GM12878 (cell line): ENCODE measurements around the gene KCNMB2. TPM values are rescaled to one million over a fixed set of nuclear protein-coding genes. Genes with fewer than 3 reads are reported as not detected.

Source experiments
- ATAC-seq: fragments of 200-7000 bp; cut with Tn5 transposase; 3 replicates; pipeline ENCODE4 v1.9.1; 2020; ENCODE audit warnings: mild to moderate bottlenecking, moderate library complexity
- BruUV-seq: library from RNA; stranded (reverse); fragments of 400-500 nt; replicated peaks from 2 replicates; lab custom pipeline; 2021; lab: Mats Ljungman, UMichigan
- CTCF ChIA-PET: fragments of 300-600 bp; sonication (Branson Sonifier 250); formaldehyde crosslinking; extraction: SDS; loops from one replicate; lab custom pipeline; 2021; ENCODE audit warnings: inconsistent platforms; lab: Yijun Ruan, JAX
- POLR2A ChIA-PET: fragments of 350-600 bp; formaldehyde crosslinking; extraction: SDS; loops from one replicate; lab custom pipeline; 2021; ENCODE audit warnings: inconsistent platforms; lab: Charles Lee
- RAD21 ChIA-PET: fragments of 300-600 bp; sonication (Branson Sonifier 250); formaldehyde crosslinking; loops from one replicate; lab custom pipeline; 2023; ENCODE audit warnings: antibody characterized with exemption; ENCODE audit not compliant: unreplicated experiment; lab: Charles Lee
- SMC1A ChIA-PET: fragments of 300-600 bp; sonication (Branson Sonifier 250); formaldehyde crosslinking; loops from one replicate; lab custom pipeline; 2023; ENCODE audit not compliant: unreplicated experiment, uncharacterized antibody; lab: Charles Lee
- DNase-seq: peaks from one replicate; pipeline ENCODE4 v3.0.0-alpha.2; 2011; ENCODE audit warnings: low read depth, low spot score
- FAIRE-seq: peaks from 3 replicates; lab custom pipeline; 2011; peaks lifted over from hg19 to GRCh38; lab: Jason Lieb, UNC
- H2AFZ ChIP-seq: 2 replicates; pipeline ENCODE4 v1.6.0; 2011; ENCODE audit warnings: low read depth, low read length, control low read depth; ENCODE audit not compliant: control insufficient read depth
- H3K27ac ChIP-seq: 2 replicates; pipeline ENCODE4 v1.5.1; 2011; ENCODE audit warnings: control low read depth; ENCODE audit not compliant: control insufficient read depth, insufficient read depth
- H3K27me3 ChIP-seq, 2 experiments: replicated peaks in 1 of 2; 2 replicates each; pipeline versions ENCODE4 v1.6.0 to v1.6.1; 2011; ENCODE audit warnings: low read length in 1 of 2; ENCODE audit not compliant: control insufficient read depth in 2 of 2, insufficient read depth in 2 of 2
- H3K36me3 ChIP-seq, 2 experiments: 2 replicates each; pipeline ENCODE4 v1.5.1; 2011; ENCODE audit warnings: low read length in 1 of 2; ENCODE audit not compliant: control insufficient read depth in 2 of 2, insufficient read depth in 2 of 2
- H3K4me1 ChIP-seq: 2 replicates; pipeline ENCODE4 v1.6.1; 2011; ENCODE audit warnings: mild to moderate bottlenecking, low read length, moderate library complexity, mixed read lengths; ENCODE audit not compliant: control insufficient read depth, insufficient read depth
- H3K4me2 ChIP-seq: 2 replicates; pipeline ENCODE4 v1.6.0; 2011; ENCODE audit warnings: control low read depth; ENCODE audit not compliant: control insufficient read depth, insufficient read depth
- H3K4me3 ChIP-seq: fragments of 200-600 bp; sonication (generic); 2 replicates; pipeline ENCODE4 v1.5.1; 2016
- H3K79me2 ChIP-seq: 2 replicates; pipeline ENCODE4 v1.6.0; 2011; ENCODE audit warnings: low read length; ENCODE audit not compliant: control insufficient read depth, insufficient read depth
- H3K9ac ChIP-seq: 2 replicates; pipeline ENCODE4 v1.8.0; 2011; ENCODE audit warnings: low read length, control low read depth, mixed read lengths; ENCODE audit not compliant: control insufficient read depth, insufficient read depth
- H3K9me3 ChIP-seq: replicated peaks from 3 replicates; pipeline ENCODE4 v1.5.1; 2011; ENCODE audit warnings: mild to moderate bottlenecking, low read length; ENCODE audit not compliant: control insufficient read depth, insufficient read depth
- H4K20me1 ChIP-seq: 2 replicates; pipeline ENCODE4 v1.6.0; 2011; ENCODE audit not compliant: control insufficient read depth, insufficient read depth
- MYC ChIP-seq: IDR thresholded peaks from 2 replicates; pipeline ENCODE4 v1.6.1; 2011; ENCODE audit warnings: mild to moderate bottlenecking, low read length, moderate library complexity, inconsistent platforms; ENCODE audit not compliant: insufficient read depth, insufficient replicate concordance, insufficient read length, severe bottlenecking
- RB1 ChIP-seq: fragments of 450-650 bp; formaldehyde crosslinking; IDR thresholded peaks from 2 replicates; pipeline ENCODE4 v1.6.1; 2017; ENCODE audit warnings: mild to moderate bottlenecking, borderline replicate concordance
- SREBF1 ChIP-seq: IDR thresholded peaks from 2 replicates; pipeline ENCODE4 v1.6.1; 2012; ENCODE audit warnings: mild to moderate bottlenecking, low read length
- WGBS: methylation state at CpG from one replicate; pipeline ENCODE4 v1.1.6; 2016; ENCODE audit warnings: low lambda C conversion rate; ENCODE audit not compliant: insufficient replicate concordance, insufficient coverage; ENCODE audit errors: missing lambda C conversion rate; 5-methylcytosine and 5-hydroxymethylcytosine counted together
- in situ Hi-C: fragments of 300-500 bp; cut with MboI; formaldehyde crosslinking; loops from 9 replicates; pipeline ENCODE4 v1.14.3; 2018; ENCODE audit warnings: mixed read lengths
- intact Hi-C: fragments of 100-400 bp; cut with micrococcal nuclease; formaldehyde crosslinking; loops from one replicate; pipeline ENCODE4 v1.14.2; 2022; ENCODE audit not compliant: unreplicated experiment
- polyA plus RNA-seq, 11 experiments: library from polyadenylated mRNA; depleted of rRNA in 4 of 11; unstranded in 6 of 11; stranded (reverse) in 5 of 11; fragments of >200 nt; fragmentation: Nextera tagmentation in 4 of 11; fragmentation: Illumina TruSeq in 1 of 11; extraction: Ambion mirVana in 4 of 11; extraction: Trizol in 1 of 11; gene quantifications; 1 replicate in 1 of 11; 2 replicates in 10 of 11; pipeline versions ENCODE4 v1.2.1 to v1.2.3, GENCODE V29; 2011 to 2016; ENCODE audit warnings: inconsistent platforms in 2 of 11, missing spikeins in 2 of 11, low read depth in 1 of 11
- total RNA-seq, 4 experiments: library from RNA; depleted of rRNA in 3 of 4; stranded (reverse); fragments of >200 nt in 3 of 4; fragmentation: Illumina TruSeq in 1 of 4; extraction: Trizol in 1 of 4; gene quantifications; 2 replicates each; pipeline versions ENCODE4 v1.2.1 to v1.2.3, GENCODE V29; 2013 to 2021
- TF ChIP-seq, protein P1 (sequence below): IDR thresholded peaks from 2 replicates; pipeline ENCODE4 v1.6.1; 2012; ENCODE audit warnings: mild to moderate bottlenecking, low read depth, low read length

KCNMB2 gene
- total and polyA plus RNA-seq, 10 of the 15 experiments (the other 5 are each of a cell fraction or from before 2014, with no cell fraction given) = 0.22 to 18.8 (median 11.0) TPM

DNA sequence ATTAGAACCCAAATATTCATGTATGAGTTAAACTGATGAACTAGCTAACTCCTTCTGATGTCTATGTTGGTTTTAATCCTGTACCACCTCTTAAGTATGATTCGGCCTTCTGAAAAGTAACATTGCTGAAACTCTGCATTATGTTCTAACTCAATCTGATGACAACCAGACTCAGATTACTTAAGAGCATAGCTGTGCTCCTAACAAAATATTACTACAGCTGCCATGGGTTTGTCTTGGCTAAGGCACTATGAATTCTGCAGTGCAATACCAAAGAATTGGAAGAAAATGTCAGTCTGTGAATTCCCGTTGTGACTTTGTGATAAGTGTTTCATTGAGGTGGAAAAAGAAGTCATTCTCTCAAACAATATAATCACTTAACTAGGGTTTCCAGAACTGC lies 311.0 kb downstream of the KCNMB2 start:
- H3K9ac ChIP-seq = no peak overlapping the region
- no peak overlapping the region for H3K4me2 ChIP-seq
- in situ Hi-C loops = no loop called here
- no TSS peak for BruUV-seq
- no peaks in the 10 kb centered on the region for H3K9me3 ChIP-seq
- no peaks in the 10 kb centered on the region for H3K36me3 ChIP-seq
- ChIA-PET CTCF (no interaction called here), SMC1A (interaction anchor here (1.2 kb wide), 1 partner anchor 110 kb away, joined by 3 read pairs; no protein-coding TSS in a partner anchor), RAD21 (no interaction called here), POLR2A (no interaction called here)
- no peak overlapping the region for H3K27ac ChIP-seq
- H3K4me3 ChIP-seq = no peak overlapping the region
- H3K27me3 ChIP-seq = no peaks in the 10 kb centered on the region
- intact Hi-C loops = no loop called here
- FAIRE-seq (no peak), DNase-seq (no peak), ATAC-seq (no peak)
- H2AFZ ChIP-seq = no peak overlapping the region
- no peaks in the 10 kb centered on the region for H3K4me1 ChIP-seq
- no peaks in the 10 kb centered on the region for H3K79me2 ChIP-seq
- H4K20me1 ChIP-seq = no peaks in the 10 kb centered on the region
- TF ChIP-seq, protein P1, sequence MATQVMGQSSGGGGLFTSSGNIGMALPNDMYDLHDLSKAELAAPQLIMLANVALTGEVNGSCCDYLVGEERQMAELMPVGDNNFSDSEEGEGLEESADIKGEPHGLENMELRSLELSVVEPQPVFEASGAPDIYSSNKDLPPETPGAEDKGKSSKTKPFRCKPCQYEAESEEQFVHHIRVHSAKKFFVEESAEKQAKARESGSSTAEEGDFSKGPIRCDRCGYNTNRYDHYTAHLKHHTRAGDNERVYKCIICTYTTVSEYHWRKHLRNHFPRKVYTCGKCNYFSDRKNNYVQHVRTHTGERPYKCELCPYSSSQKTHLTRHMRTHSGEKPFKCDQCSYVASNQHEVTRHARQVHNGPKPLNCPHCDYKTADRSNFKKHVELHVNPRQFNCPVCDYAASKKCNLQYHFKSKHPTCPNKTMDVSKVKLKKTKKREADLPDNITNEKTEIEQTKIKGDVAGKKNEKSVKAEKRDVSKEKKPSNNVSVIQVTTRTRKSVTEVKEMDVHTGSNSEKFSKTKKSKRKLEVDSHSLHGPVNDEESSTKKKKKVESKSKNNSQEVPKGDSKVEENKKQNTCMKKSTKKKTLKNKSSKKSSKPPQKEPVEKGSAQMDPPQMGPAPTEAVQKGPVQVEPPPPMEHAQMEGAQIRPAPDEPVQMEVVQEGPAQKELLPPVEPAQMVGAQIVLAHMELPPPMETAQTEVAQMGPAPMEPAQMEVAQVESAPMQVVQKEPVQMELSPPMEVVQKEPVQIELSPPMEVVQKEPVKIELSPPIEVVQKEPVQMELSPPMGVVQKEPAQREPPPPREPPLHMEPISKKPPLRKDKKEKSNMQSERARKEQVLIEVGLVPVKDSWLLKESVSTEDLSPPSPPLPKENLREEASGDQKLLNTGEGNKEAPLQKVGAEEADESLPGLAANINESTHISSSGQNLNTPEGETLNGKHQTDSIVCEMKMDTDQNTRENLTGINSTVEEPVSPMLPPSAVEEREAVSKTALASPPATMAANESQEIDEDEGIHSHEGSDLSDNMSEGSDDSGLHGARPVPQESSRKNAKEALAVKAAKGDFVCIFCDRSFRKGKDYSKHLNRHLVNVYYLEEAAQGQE = no peak
- TF ChIP-seq RB1 = no peak
- no peak for TF ChIP-seq MYC
- no peak for TF ChIP-seq SREBF1
- TF ChIP-seq, all 136 proteins: peak for 0
- WGBS = 36% methylated on average over 2 of the region's 2 CpGs
